Measurements from ENCODE around the gene CMPK2. TPM values are rescaled to one million over a fixed set of nuclear protein-coding genes. Genes with fewer than 3 reads are reported as not detected.
A peak's percentile ranks its signal among the peaks of the same experiment; 100 is the strongest.

The CMPK2 gene
- total RNA-seq, 1 donor from 2014 or later: 4.4 TPM

DNA sequence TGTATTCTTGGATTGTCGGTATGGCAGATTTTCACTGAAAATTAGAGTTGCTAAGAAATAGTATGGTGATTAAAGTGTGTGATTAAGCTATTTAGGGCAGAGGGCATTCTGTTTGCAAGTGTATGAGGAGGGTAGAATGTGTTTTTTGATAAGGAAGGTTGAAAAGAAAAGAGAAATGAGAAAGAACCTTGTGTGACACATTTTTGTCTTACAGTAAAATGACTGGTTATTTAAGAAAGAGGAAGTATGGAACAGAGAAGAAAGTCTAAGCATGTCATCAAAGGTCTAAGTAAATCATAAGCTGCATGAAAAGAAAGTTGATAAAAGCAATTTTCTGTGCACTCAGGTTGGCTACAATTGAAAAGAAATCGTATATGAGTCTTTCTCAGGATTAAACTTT, 6.7 kb upstream of the CMPK2 start:
- no peak overlapping the region for H3K4me3 Mint-ChIP-seq
- peaks cover 13% of the 10 kb centered on the region for H3K27me3 Mint-ChIP-seq
- DNase-seq (ENCODE audit: extremely low spot score, unreplicated experiment): no peak
- TF ChIP-seq, protein P1, sequence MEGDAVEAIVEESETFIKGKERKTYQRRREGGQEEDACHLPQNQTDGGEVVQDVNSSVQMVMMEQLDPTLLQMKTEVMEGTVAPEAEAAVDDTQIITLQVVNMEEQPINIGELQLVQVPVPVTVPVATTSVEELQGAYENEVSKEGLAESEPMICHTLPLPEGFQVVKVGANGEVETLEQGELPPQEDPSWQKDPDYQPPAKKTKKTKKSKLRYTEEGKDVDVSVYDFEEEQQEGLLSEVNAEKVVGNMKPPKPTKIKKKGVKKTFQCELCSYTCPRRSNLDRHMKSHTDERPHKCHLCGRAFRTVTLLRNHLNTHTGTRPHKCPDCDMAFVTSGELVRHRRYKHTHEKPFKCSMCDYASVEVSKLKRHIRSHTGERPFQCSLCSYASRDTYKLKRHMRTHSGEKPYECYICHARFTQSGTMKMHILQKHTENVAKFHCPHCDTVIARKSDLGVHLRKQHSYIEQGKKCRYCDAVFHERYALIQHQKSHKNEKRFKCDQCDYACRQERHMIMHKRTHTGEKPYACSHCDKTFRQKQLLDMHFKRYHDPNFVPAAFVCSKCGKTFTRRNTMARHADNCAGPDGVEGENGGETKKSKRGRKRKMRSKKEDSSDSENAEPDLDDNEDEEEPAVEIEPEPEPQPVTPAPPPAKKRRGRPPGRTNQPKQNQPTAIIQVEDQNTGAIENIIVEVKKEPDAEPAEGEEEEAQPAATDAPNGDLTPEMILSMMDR (conservative IDR thresholded peaks at IDR 0.05): no peak
- no peak overlapping the region for H3K27ac Mint-ChIP-seq
- H3K36me3 Mint-ChIP-seq: no peaks in the 10 kb centered on the region
- peaks cover 5% of the 10 kb centered on the region for H3K9me3 Mint-ChIP-seq
- H3K4me1 Mint-ChIP-seq (ENCODE audit: unreplicated experiment): no peaks in the 10 kb centered on the region

DNA sequence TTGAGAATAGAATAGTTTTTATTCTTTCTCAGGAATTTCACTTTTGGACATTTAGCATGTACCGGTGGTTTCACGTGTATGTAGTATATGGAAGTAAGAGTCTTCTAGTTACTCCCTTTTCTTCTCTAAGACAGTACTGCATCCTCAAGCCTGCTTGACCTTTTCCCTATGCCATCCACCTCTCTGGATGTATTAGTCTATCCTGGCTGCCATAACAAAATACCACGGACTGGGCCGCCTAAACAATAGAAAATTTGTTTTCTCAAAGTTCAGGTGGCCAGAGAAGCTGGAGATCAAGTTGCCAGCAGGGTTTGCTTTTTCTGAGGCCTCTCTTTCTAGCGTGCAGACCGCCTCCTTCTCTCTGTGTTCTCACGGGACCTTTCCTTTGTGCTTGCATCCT, 1.3 kb upstream of the CMPK2 start:
- Mint-ChIP-seq H3K4me1 (ENCODE audit: unreplicated experiment) (peaks cover 6% of the 10 kb centered on the region), H3K27me3 (peaks cover 20% of the 10 kb centered on the region), H3K4me3 (peak overlapping the region; percentile 63), H3K9me3 (no peaks in the 10 kb centered on the region), H3K27ac (no peak overlapping the region), H3K36me3 (peaks cover 6% of the 10 kb centered on the region)
- TF ChIP-seq, protein P1 (conservative IDR thresholded peaks at IDR 0.05): no peak
- no peak for DNase-seq (ENCODE audit: extremely low spot score, unreplicated experiment)

DNA sequence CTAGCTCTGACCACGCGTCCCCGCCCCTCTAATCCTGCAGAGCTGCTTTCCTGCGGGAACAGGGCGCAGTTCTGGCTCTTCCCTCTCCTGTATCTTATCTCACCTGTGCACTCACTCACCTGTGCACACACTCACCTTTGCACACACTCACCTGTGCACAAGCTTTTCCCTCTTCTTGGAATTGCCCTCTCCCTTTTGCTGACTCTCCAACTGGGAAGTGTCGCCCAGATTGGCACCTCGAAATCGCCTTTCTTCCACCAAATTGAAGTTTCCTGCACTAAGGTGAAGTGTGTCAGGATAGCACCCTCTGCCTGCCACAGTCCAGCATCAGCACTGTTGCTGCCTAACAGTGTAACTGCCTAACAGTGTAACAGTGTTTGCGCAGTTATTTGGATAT, 566 bp upstream of the CMPK2 start:
- Mint-ChIP-seq H3K4me1 (ENCODE audit: unreplicated experiment) (peaks cover 6% of the 10 kb centered on the region), H3K9me3 (peaks cover 6% of the 10 kb centered on the region), H3K27ac (peak overlapping the region; percentile 81), H3K36me3 (peaks cover 10% of the 10 kb centered on the region), H3K4me3 (peak overlapping the region; percentile 93), H3K27me3 (peaks cover 18% of the 10 kb centered on the region)
- no peak for DNase-seq (ENCODE audit: extremely low spot score, unreplicated experiment)
- TF ChIP-seq, protein P1 (conservative IDR thresholded peaks at IDR 0.05): peak; percentile 68

DNA sequence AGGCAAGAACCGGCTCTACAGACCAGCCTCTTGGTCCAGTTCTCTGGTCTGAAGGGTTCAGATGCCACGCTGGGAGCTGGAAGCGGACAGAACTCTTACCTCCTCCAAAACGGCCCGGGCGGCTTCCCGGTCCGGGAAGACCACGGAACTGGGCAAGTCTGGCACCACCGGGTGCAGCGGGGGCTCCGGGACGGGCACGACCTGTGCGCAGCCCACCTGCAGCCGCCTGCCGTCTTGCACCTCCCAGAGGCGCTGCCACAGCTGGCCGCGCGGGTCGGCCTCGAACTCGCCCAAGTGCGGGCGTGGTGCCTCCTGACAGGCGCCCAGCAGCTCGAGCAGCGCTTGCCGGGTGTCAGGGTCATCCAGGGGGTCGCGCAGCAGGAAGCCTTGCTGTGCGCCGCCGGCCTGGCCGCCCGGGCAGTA, 773 bp downstream of the CMPK2 start:
- DNase-seq (ENCODE audit: extremely low spot score, unreplicated experiment): peak; percentile 74
- no peak overlapping the region for H3K27ac Mint-ChIP-seq
- peaks cover 6% of the 10 kb centered on the region for H3K4me1 Mint-ChIP-seq (ENCODE audit: unreplicated experiment)
- TF ChIP-seq, protein P1 (conservative IDR thresholded peaks at IDR 0.05): no peak
- H3K27me3 Mint-ChIP-seq: peaks cover 15% of the 10 kb centered on the region
- peaks cover 14% of the 10 kb centered on the region for H3K9me3 Mint-ChIP-seq
- H3K36me3 Mint-ChIP-seq: peaks cover 21% of the 10 kb centered on the region
- H3K4me3 Mint-ChIP-seq: peak overlapping the region; percentile 71

DNA sequence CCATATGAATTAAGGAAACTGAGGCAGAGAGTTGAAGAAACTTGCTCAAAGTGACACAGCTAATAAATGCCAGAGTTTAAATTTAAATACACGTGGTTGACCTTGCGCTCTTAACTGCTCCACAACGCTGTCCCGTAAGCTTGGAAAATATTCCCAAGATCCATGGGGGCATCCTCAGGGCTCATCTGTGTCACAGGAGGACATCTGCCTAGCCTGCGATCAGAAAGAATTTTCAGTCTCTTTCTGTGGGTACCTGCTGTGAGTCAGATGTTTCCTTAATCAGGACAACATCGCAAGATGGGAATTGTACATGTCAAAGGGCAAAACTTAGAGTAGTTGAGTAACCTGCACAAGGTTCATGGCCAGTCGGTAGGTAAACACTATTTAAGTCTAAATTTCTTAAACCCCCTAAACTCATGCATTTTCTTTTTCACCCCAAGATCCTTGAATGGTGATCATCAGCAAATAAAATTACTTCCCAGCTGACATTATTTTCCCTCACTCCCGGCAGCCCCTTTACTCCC, 1.4 kb downstream of the CMPK2 start:
- Mint-ChIP-seq H3K4me3 (peak overlapping the region; percentile 71), H3K9me3 (peaks cover 15% of the 10 kb centered on the region), H3K4me1 (ENCODE audit: unreplicated experiment) (peaks cover 6% of the 10 kb centered on the region), H3K27me3 (peaks cover 15% of the 10 kb centered on the region), H3K27ac (no peak overlapping the region), H3K36me3 (peaks cover 21% of the 10 kb centered on the region)
- TF ChIP-seq, protein P1 (conservative IDR thresholded peaks at IDR 0.05): no peak
- no peak for DNase-seq (ENCODE audit: extremely low spot score, unreplicated experiment)

DNA sequence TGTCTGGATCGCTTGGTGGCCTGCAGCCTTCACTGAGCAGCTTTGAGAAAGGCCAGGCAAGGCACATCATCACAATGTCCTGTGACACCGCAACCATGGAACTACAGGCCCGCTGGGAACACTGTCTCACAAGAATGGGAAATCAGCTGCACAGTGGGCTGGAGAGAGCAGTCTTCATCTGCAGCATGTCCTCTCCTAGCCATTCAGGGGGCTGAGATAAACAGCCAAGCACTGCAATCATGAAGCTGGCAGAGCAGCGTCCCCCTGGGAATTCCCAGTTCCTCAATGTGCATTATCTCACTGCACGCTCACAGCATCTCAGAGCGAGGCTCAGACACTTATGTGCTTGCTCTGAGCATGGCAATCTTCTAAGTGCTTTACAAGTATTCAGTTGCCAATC, 1.9 kb downstream of the CMPK2 start:
- TF ChIP-seq, protein P1 (conservative IDR thresholded peaks at IDR 0.05): no peak

More for the DNA sequence above, 1.9 kb downstream of the CMPK2 start:
- DNase-seq (ENCODE audit: extremely low spot score, unreplicated experiment): no peak
- Mint-ChIP-seq H3K9me3 (peaks cover 18% of the 10 kb centered on the region), H3K36me3 (peaks cover 25% of the 10 kb centered on the region), H3K27ac (no peak overlapping the region), H3K4me3 (peak overlapping the region; percentile 71), H3K27me3 (peaks cover 15% of the 10 kb centered on the region), H3K4me1 (ENCODE audit: unreplicated experiment) (peaks cover 6% of the 10 kb centered on the region)
